Cardiac fibroblast (primary cell): ENCODE measurements around the gene UPP2.

Experiments
- DNase-seq, 2 donors: peaks; one replicate each; pipeline versions ENCODE4 v3.0.0 to v3.0.0-alpha.2; 2010; ENCODE audit warnings: low read depth in 2 of 2
- H3K4me3 ChIP-seq, 2 donors: replicated peaks in 1 of 2; 1 replicate in 1 of 2; 2 replicates in 1 of 2; pipeline ENCODE4 v1.5.1; 2011; ENCODE audit warnings: low read depth in 2 of 2, low read length in 2 of 2, mild to moderate bottlenecking in 2 of 2, moderate library complexity in 1 of 2
- CTCF ChIP-seq: IDR thresholded peaks from one replicate; pipeline ENCODE4 v1.5.1; 2011; ENCODE audit warnings: low read depth, mild to moderate bottlenecking, low read length, inconsistent platforms

The UPP2 gene

GRCh38 chr2:158100411-158100810, 1.3 kb upstream of the UPP2 start:
- DNase-seq = no peak
- TF ChIP-seq CTCF = no peak

GRCh38 chr2:158102446-158102845, 770 bp downstream of the UPP2 start:
- H3K4me3 ChIP-seq = no peak overlapping the region
- TF ChIP-seq CTCF = no peak
- DNase-seq = peak in 1 of 2 donors; percentile 9

More at GRCh38 chr2:158100411-158100810, 1.3 kb upstream of the UPP2 start:
- no peak overlapping the region for H3K4me3 ChIP-seq

- TF ChIP-seq CTCF = no peak
- DNase-seq = no peak
- H3K4me3 ChIP-seq = no peak overlapping the region
Measured at GRCh38 chr2:158103411-158104012, 1.8 kb downstream of the UPP2 start.

GRCh38 chr2:158104903-158105302, 3.2 kb downstream of the UPP2 start:
- DNase-seq = no peak
- H3K4me3 ChIP-seq = no peak overlapping the region
- no peak for TF ChIP-seq CTCF

GRCh38 chr2:158112992-158113391, 11.3 kb downstream of the UPP2 start:
- no peak overlapping the region for H3K4me3 ChIP-seq
- TF ChIP-seq CTCF = no peak
- DNase-seq = no peak

GRCh38 chr2:158113741-158114295, 12.1 kb downstream of the UPP2 start:
- DNase-seq = no peak
- no peak for TF ChIP-seq CTCF
- no peak overlapping the region for H3K4me3 ChIP-seq

GRCh38 chr2:158114516-158114915, 12.8 kb downstream of the UPP2 start:
- H3K4me3 ChIP-seq = no peak overlapping the region
- DNase-seq = no peak
- TF ChIP-seq CTCF = no peak
